ENCODE data around the gene TXNRD1.

- TF ChIP-seq CTCF (IDR thresholded peaks at IDR 0.05): no peak
- TF ChIP-seq POLR2A (IDR thresholded peaks at IDR 0.05): no peak
Measured at GRCh38 chr12:104306376-104306775, 90.8 kb downstream of the TXNRD1 start.

Measured in lower leg skin (tissue), 3 donors.